B cell (primary cell): ENCODE results near the gene RHOXF2.

Experiments used
- CTCF ChIP-seq: fragments of 200-600 bp; IDR thresholded peaks from one replicate; pipeline ENCODE4 v1.8.0; 2022; ENCODE audit warnings: antibody characterized with exemption, mild to moderate bottlenecking
- EZH2 ChIP-seq: IDR thresholded peaks from 2 replicates; pipeline ENCODE4 v1.6.1; 2012; ENCODE audit warnings: borderline replicate concordance, low read depth, mild to moderate bottlenecking, moderate library complexity, low read length; ENCODE audit not compliant: insufficient read depth, poor library complexity, severe bottlenecking

GRCh38 chrX:120136128-120136527 lies 22.3 kb upstream of the RHOXF2 start:
- TF ChIP-seq CTCF (no peak), EZH2 (no peak)
